GM12878 (cell line): ENCODE data around the gene CCL11. TPM values are rescaled to one million over a fixed set of nuclear protein-coding genes. Genes with fewer than 3 reads are reported as not detected.

ENCODE experiments used
- ATAC-seq: fragments of 200-7000 bp; cut with Tn5 transposase; 3 replicates; pipeline ENCODE4 v1.9.1; 2020; ENCODE audit warnings: mild to moderate bottlenecking, moderate library complexity
- BruUV-seq: library from RNA; stranded (reverse); fragments of 400-500 nt; replicated peaks from 2 replicates; lab custom pipeline; 2021; lab: Mats Ljungman, UMichigan
- CTCF ChIA-PET: fragments of 300-600 bp; sonication (Branson Sonifier 250); formaldehyde crosslinking; extraction: SDS; loops from one replicate; lab custom pipeline; 2021; ENCODE audit warnings: inconsistent platforms; lab: Yijun Ruan, JAX
- POLR2A ChIA-PET: fragments of 350-600 bp; formaldehyde crosslinking; extraction: SDS; loops from one replicate; lab custom pipeline; 2021; ENCODE audit warnings: inconsistent platforms; lab: Charles Lee
- RAD21 ChIA-PET: fragments of 300-600 bp; sonication (Branson Sonifier 250); formaldehyde crosslinking; loops from one replicate; lab custom pipeline; 2023; ENCODE audit warnings: antibody characterized with exemption; ENCODE audit not compliant: unreplicated experiment; lab: Charles Lee
- SMC1A ChIA-PET: fragments of 300-600 bp; sonication (Branson Sonifier 250); formaldehyde crosslinking; loops from one replicate; lab custom pipeline; 2023; ENCODE audit not compliant: unreplicated experiment, uncharacterized antibody; lab: Charles Lee
- DNase-seq: peaks from one replicate; pipeline ENCODE4 v3.0.0-alpha.2; 2011; ENCODE audit warnings: low read depth, low spot score
- FAIRE-seq: peaks from 3 replicates; lab custom pipeline; 2011; peaks lifted over from hg19 to GRCh38; lab: Jason Lieb, UNC
- H2AFZ ChIP-seq: 2 replicates; pipeline ENCODE4 v1.6.0; 2011; ENCODE audit warnings: low read depth, low read length, control low read depth; ENCODE audit not compliant: control insufficient read depth
- H3K27ac ChIP-seq: 2 replicates; pipeline ENCODE4 v1.5.1; 2011; ENCODE audit warnings: control low read depth; ENCODE audit not compliant: control insufficient read depth, insufficient read depth
- H3K27me3 ChIP-seq, 2 experiments: replicated peaks in 1 of 2; 2 replicates each; pipeline versions ENCODE4 v1.6.0 to v1.6.1; 2011; ENCODE audit warnings: low read length in 1 of 2; ENCODE audit not compliant: control insufficient read depth in 2 of 2, insufficient read depth in 2 of 2
- H3K36me3 ChIP-seq, 2 experiments: 2 replicates each; pipeline ENCODE4 v1.5.1; 2011; ENCODE audit warnings: low read length in 1 of 2; ENCODE audit not compliant: control insufficient read depth in 2 of 2, insufficient read depth in 2 of 2
- H3K4me1 ChIP-seq: 2 replicates; pipeline ENCODE4 v1.6.1; 2011; ENCODE audit warnings: mild to moderate bottlenecking, low read length, moderate library complexity, mixed read lengths; ENCODE audit not compliant: control insufficient read depth, insufficient read depth
- H3K4me2 ChIP-seq: 2 replicates; pipeline ENCODE4 v1.6.0; 2011; ENCODE audit warnings: control low read depth; ENCODE audit not compliant: control insufficient read depth, insufficient read depth
- H3K4me3 ChIP-seq: fragments of 200-600 bp; sonication (generic); 2 replicates; pipeline ENCODE4 v1.5.1; 2016
- H3K79me2 ChIP-seq: 2 replicates; pipeline ENCODE4 v1.6.0; 2011; ENCODE audit warnings: low read length; ENCODE audit not compliant: control insufficient read depth, insufficient read depth
- H3K9ac ChIP-seq: 2 replicates; pipeline ENCODE4 v1.8.0; 2011; ENCODE audit warnings: low read length, control low read depth, mixed read lengths; ENCODE audit not compliant: control insufficient read depth, insufficient read depth
- H3K9me3 ChIP-seq: replicated peaks from 3 replicates; pipeline ENCODE4 v1.5.1; 2011; ENCODE audit warnings: mild to moderate bottlenecking, low read length; ENCODE audit not compliant: control insufficient read depth, insufficient read depth
- H4K20me1 ChIP-seq: 2 replicates; pipeline ENCODE4 v1.6.0; 2011; ENCODE audit not compliant: control insufficient read depth, insufficient read depth
- DPF2 ChIP-seq: fragments of 450-650 bp; IDR thresholded peaks from 2 replicates; pipeline ENCODE4 v1.6.1; 2017; ENCODE audit warnings: mild to moderate bottlenecking
- IKZF1 ChIP-seq: fragments of 450-650 bp; conservative IDR thresholded peaks from 2 replicates; pipeline ENCODE4 v1.6.1; 2017; ENCODE audit warnings: antibody characterized with exemption, mild to moderate bottlenecking
- KAT2A ChIP-seq: conservative IDR thresholded peaks from 2 replicates; pipeline ENCODE4 v1.6.1; 2011; ENCODE audit warnings: low read depth, low read length; ENCODE audit not compliant: control insufficient read depth
- NR2C1 ChIP-seq: fragments of 450-650 bp; IDR thresholded peaks from 2 replicates; pipeline ENCODE4 v1.6.1; 2017; ENCODE audit warnings: antibody characterized with exemption, mild to moderate bottlenecking, moderate library complexity
- PAX5 ChIP-seq: IDR thresholded peaks from 2 replicates; pipeline ENCODE4 v1.6.1; 2011; ENCODE audit warnings: low read depth, low read length, borderline replicate concordance
- RUNX3 ChIP-seq: IDR thresholded peaks from 2 replicates; pipeline ENCODE4 v1.6.1; 2012; ENCODE audit warnings: low read length, inconsistent platforms
- SPI1 ChIP-seq: IDR thresholded peaks from 2 replicates; pipeline ENCODE4 v1.6.1; 2011; ENCODE audit warnings: low read depth, mild to moderate bottlenecking, low read length, moderate library complexity, borderline replicate concordance; ENCODE audit not compliant: insufficient read depth
- ZNF622 ChIP-seq: fragments of 450-650 bp; IDR thresholded peaks from 2 replicates; pipeline ENCODE4 v1.6.1; 2017; ENCODE audit warnings: mild to moderate bottlenecking, inconsistent platforms
- WGBS: methylation state at CpG from one replicate; pipeline ENCODE4 v1.1.6; 2016; ENCODE audit warnings: low lambda C conversion rate; ENCODE audit not compliant: insufficient replicate concordance, insufficient coverage; ENCODE audit errors: missing lambda C conversion rate; 5-methylcytosine and 5-hydroxymethylcytosine counted together
- in situ Hi-C: fragments of 300-500 bp; cut with MboI; formaldehyde crosslinking; loops from 9 replicates; pipeline ENCODE4 v1.14.3; 2018; ENCODE audit warnings: mixed read lengths
- intact Hi-C: fragments of 100-400 bp; cut with micrococcal nuclease; formaldehyde crosslinking; loops from one replicate; pipeline ENCODE4 v1.14.2; 2022; ENCODE audit not compliant: unreplicated experiment
- polyA plus RNA-seq, 11 experiments: library from polyadenylated mRNA; depleted of rRNA in 4 of 11; unstranded in 6 of 11; stranded (reverse) in 5 of 11; fragments of >200 nt; fragmentation: Nextera tagmentation in 4 of 11; fragmentation: Illumina TruSeq in 1 of 11; extraction: Ambion mirVana in 4 of 11; extraction: Trizol in 1 of 11; gene quantifications; 1 replicate in 1 of 11; 2 replicates in 10 of 11; pipeline versions ENCODE4 v1.2.1 to v1.2.3, GENCODE V29; 2011 to 2016; ENCODE audit warnings: inconsistent platforms in 2 of 11, missing spikeins in 2 of 11, low read depth in 1 of 11
- total RNA-seq, 4 experiments: library from RNA; depleted of rRNA in 3 of 4; stranded (reverse); fragments of >200 nt in 3 of 4; fragmentation: Illumina TruSeq in 1 of 4; extraction: Trizol in 1 of 4; gene quantifications; 2 replicates each; pipeline versions ENCODE4 v1.2.1 to v1.2.3, GENCODE V29; 2013 to 2021
- TF ChIP-seq, protein P1 (sequence below): fragments of 450-650 bp; IDR thresholded peaks from 2 replicates; pipeline ENCODE4 v1.6.1; 2016; ENCODE audit warnings: mild to moderate bottlenecking, moderate library complexity, borderline replicate concordance
- TF ChIP-seq, protein P2 (sequence below): IDR thresholded peaks from 2 replicates; pipeline ENCODE4 v1.6.1; 2011; ENCODE audit warnings: mild to moderate bottlenecking, low read depth, low read length, moderate library complexity; ENCODE audit not compliant: insufficient replicate concordance
- TF ChIP-seq, protein P3 (sequence below): fragments of 450-650 bp; IDR thresholded peaks from 2 replicates; pipeline ENCODE4 v1.6.1; 2014; ENCODE audit warnings: mild to moderate bottlenecking

The CCL11 gene
- total and polyA plus RNA-seq, 10 of the 15 experiments (the other 5 are each of a cell fraction or from before 2014, with no cell fraction given): not detected

DNA sequence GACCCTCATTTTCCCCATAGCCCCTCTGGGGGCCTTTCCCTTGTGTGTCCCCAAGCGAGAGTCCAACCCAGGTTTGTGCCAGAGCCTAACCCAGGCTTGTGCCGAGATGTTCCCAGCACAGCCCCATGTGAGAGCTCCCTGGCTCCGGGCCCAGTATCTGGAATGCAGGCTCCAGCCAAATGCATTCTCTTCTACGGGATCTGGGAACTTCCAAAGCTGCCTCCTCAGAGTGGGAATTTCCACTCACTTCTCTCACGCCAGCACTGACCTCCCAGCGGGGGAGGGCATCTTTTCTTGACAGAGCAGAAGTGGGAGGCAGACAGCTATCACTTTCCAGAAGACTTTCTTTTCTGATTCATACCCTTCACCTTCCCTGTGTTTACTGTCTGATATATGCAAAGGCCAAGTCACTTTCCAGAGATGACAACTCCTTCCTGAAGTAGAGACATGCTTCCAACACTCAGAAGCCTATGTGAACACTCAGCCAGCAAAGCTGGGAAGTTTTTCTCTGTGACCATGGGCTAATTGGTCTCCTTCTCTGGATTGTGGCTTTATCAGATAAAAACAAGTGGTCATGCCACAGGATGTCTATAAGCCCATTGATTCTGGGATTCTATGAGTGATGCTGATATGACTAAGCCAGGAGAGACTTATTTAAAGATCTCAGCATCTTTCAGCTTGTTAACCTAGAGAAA, 33.0 kb upstream of the CCL11 start:
- ChIA-PET POLR2A (no interaction called here), SMC1A (no interaction called here), CTCF (interaction anchor here (0.6 to 1.9 kb wide), 3 partner anchors 19 to 109 kb away, joined by 3 to 6 read pairs (median 5); no protein-coding TSS in a partner anchor), RAD21 (no interaction called here)
- Histone ChIP-seq H3K4me2 (peak overlapping the region; percentile 30; the same call in 1 of the 2 replicates), H3K9me3 (no peaks in the 10 kb centered on the region), H3K9ac (no peak overlapping the region), H2AFZ (no peak overlapping the region), H4K20me1 (no peaks in the 10 kb centered on the region; the same call in 1 of the 2 replicates), H3K4me1 (peaks cover 16% of the 10 kb centered on the region), H3K4me3 (no peak overlapping the region), H3K36me3 (no peaks in the 10 kb centered on the region), H3K27ac (no peak overlapping the region), H3K27me3 (peaks cover 1 to 17% of the 10 kb centered on the region in 2 experiments; a peak in 3 of 4 replicates), H3K79me2 (no peaks in the 10 kb centered on the region)
- in situ Hi-C loops (no loop called here), intact Hi-C loops (no loop called here)
- DNase-seq (no peak), ATAC-seq (peak; percentile 27), FAIRE-seq (no peak)
- TF ChIP-seq PAX5 (0 out of 2 replicates have a peak, but pooled peaks have one; percentile 7), RUNX3 (0 out of 2 replicates have a peak, but pooled peaks have one; percentile 10), ZNF622 (no peak), KAT2A (no peak), IKZF1 (peak; percentile 50; the same call in 1 of the 2 replicates), SPI1 (peak; percentile 30; the same call in 1 of the 2 replicates), NR2C1 (no peak), DPF2 (0 out of 2 replicates have a peak, but pooled peaks have one; percentile 17)
- TF ChIP-seq, protein P1, sequence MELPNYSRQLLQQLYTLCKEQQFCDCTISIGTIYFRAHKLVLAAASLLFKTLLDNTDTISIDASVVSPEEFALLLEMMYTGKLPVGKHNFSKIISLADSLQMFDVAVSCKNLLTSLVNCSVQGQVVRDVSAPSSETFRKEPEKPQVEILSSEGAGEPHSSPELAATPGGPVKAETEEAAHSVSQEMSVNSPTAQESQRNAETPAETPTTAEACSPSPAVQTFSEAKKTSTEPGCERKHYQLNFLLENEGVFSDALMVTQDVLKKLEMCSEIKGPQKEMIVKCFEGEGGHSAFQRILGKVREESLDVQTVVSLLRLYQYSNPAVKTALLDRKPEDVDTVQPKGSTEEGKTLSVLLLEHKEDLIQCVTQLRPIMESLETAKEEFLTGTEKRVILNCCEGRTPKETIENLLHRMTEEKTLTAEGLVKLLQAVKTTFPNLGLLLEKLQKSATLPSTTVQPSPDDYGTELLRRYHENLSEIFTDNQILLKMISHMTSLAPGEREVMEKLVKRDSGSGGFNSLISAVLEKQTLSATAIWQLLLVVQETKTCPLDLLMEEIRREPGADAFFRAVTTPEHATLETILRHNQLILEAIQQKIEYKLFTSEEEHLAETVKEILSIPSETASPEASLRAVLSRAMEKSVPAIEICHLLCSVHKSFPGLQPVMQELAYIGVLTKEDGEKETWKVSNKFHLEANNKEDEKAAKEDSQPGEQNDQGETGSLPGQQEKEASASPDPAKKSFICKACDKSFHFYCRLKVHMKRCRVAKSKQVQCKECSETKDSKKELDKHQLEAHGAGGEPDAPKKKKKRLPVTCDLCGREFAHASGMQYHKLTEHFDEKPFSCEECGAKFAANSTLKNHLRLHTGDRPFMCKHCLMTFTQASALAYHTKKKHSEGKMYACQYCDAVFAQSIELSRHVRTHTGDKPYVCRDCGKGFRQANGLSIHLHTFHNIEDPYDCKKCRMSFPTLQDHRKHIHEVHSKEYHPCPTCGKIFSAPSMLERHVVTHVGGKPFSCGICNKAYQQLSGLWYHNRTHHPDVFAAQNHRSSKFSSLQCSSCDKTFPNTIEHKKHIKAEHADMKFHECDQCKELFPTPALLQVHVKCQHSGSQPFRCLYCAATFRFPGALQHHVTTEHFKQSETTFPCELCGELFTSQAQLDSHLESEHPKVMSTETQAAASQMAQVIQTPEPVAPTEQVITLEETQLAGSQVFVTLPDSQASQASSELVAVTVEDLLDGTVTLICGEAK: no peak
- TF ChIP-seq, protein P2, sequence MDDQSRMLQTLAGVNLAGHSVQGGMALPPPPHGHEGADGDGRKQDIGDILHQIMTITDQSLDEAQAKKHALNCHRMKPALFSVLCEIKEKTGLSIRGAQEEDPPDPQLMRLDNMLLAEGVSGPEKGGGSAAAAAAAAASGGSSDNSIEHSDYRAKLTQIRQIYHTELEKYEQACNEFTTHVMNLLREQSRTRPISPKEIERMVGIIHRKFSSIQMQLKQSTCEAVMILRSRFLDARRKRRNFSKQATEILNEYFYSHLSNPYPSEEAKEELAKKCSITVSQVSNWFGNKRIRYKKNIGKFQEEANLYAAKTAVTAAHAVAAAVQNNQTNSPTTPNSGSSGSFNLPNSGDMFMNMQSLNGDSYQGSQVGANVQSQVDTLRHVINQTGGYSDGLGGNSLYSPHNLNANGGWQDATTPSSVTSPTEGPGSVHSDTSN: no peak
- TF ChIP-seq, protein P3, sequence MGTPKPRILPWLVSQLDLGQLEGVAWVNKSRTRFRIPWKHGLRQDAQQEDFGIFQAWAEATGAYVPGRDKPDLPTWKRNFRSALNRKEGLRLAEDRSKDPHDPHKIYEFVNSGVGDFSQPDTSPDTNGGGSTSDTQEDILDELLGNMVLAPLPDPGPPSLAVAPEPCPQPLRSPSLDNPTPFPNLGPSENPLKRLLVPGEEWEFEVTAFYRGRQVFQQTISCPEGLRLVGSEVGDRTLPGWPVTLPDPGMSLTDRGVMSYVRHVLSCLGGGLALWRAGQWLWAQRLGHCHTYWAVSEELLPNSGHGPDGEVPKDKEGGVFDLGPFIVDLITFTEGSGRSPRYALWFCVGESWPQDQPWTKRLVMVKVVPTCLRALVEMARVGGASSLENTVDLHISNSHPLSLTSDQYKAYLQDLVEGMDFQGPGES: no peak
- WGBS: 25% methylated on average over 6 of the region's 6 CpGs
- no TSS peak for BruUV-seq
